Epidermal melanocyte (primary cell): ENCODE measurements around the gene NTNG1.

Source experiments
- DNase-seq: peaks from one replicate; pipeline ENCODE4 v3.0.0; 2011; ENCODE audit warnings: low spot score; ENCODE audit not compliant: insufficient read length

NTNG1 gene

GRCh38 chr1:107394301-107394700, 253.5 kb downstream of the NTNG1 start:
- peak; percentile 44 for DNase-seq

GRCh38 chr1:107401704-107402103, 260.9 kb downstream of the NTNG1 start:
- no peak for DNase-seq

GRCh38 chr1:107404756-107405155, 263.9 kb downstream of the NTNG1 start:
- DNase-seq: no peak

GRCh38 chr1:107405236-107405635, 264.4 kb downstream of the NTNG1 start:
- peak; percentile 34 for DNase-seq

GRCh38 chr1:107407011-107407410, 266.2 kb downstream of the NTNG1 start:
- DNase-seq: no peak

GRCh38 chr1:107413546-107413945, 272.7 kb downstream of the NTNG1 start:
- no peak for DNase-seq

- DNase-seq: no peak
Measured at GRCh38 chr1:107413951-107414350, 273.1 kb downstream of the NTNG1 start.

- no peak for DNase-seq
Measured at GRCh38 chr1:107414550-107414949, 273.7 kb downstream of the NTNG1 start.

- DNase-seq: no peak
Measured at GRCh38 chr1:107415241-107415640, 274.4 kb downstream of the NTNG1 start.

- no peak for DNase-seq
Measured at GRCh38 chr1:107419003-107419402, 278.2 kb downstream of the NTNG1 start.

GRCh38 chr1:107422901-107423300, 282.1 kb downstream of the NTNG1 start:
- DNase-seq: no peak

GRCh38 chr1:107430540-107431228, 289.8 kb downstream of the NTNG1 start:
- no peak for DNase-seq

GRCh38 chr1:107432108-107432507, 291.3 kb downstream of the NTNG1 start:
- no peak for DNase-seq

GRCh38 chr1:107433068-107433467, 292.2 kb downstream of the NTNG1 start:
- DNase-seq: no peak

- no peak for DNase-seq
Measured at GRCh38 chr1:107433635-107434360, 293.0 kb downstream of the NTNG1 start.

GRCh38 chr1:107434361-107434693, 293.5 kb downstream of the NTNG1 start:
- DNase-seq: no peak

GRCh38 chr1:107436552-107437241, 295.9 kb downstream of the NTNG1 start:
- DNase-seq: no peak

GRCh38 chr1:107439567-107439966, 298.7 kb downstream of the NTNG1 start:
- DNase-seq: no peak

GRCh38 chr1:107442551-107442950, 301.7 kb downstream of the NTNG1 start:
- no peak for DNase-seq

GRCh38 chr1:107443027-107443426, 302.2 kb downstream of the NTNG1 start:
- no peak for DNase-seq

GRCh38 chr1:107443860-107444259, 303.0 kb downstream of the NTNG1 start:
- no peak for DNase-seq

- DNase-seq: no peak
Measured at GRCh38 chr1:107444302-107444701, 303.5 kb downstream of the NTNG1 start.

GRCh38 chr1:107449326-107449725, 308.5 kb downstream of the NTNG1 start:
- no peak for DNase-seq
